CD4-positive, alpha-beta T cell treated with Interleukin-6 at 100 ng/mL for 8 hours (primary cell): ENCODE measurements around the gene SLCO4A1.
A peak's percentile ranks its signal among the peaks of the same experiment; 100 is the strongest.
"Not testable (repeated sequence)": the region's sequence is repeated elsewhere in the genome, so short reads cannot be mapped to it uniquely, and the experiment has no call there.

Experiments used
- DNase-seq: peaks from one replicate; pipeline ENCODE4 v3.0.0-alpha.2; 2020; ENCODE audit warnings: mixed read lengths, low spot score

Gene SLCO4A1

DNA sequence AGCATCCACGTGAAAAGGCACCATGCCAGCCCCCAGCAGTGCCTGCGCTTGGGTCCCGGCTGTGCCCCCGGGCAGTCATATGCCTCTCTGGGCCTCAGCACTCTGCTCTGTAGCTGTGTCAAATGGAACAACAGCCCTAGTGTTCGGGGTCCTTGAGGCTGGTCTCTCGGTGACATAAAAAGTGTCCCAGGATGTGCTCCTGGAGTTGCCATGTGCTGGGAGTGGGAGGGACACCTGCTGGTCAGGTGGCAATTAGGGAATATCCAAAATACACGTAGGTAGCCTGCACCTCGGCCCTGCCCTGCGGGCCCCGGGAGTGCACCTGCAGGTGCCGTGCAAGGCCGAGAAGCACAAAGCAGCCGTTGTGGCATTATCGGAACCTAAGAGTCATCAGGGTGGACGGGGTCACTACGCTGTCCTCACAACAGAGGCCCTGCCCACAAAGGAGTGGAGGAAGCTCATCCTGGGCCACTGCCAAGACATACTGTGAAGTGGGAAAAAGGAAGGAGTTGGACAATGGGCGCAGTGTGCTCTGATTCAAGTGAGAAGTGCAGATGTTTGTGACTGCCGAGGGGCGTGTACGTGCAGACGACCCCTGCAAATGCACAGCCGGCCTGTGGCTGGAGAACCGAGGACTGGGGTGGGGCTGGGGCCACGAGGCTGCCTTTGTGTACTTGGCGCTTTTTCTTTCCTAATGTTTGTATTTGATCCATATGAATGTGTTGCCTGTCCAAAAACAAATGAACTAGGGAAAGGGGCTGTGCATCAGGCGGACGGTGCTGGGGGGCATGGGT, 24.6 kb downstream of the SLCO4A1 start:
- DNase-seq = no peak

DNA sequence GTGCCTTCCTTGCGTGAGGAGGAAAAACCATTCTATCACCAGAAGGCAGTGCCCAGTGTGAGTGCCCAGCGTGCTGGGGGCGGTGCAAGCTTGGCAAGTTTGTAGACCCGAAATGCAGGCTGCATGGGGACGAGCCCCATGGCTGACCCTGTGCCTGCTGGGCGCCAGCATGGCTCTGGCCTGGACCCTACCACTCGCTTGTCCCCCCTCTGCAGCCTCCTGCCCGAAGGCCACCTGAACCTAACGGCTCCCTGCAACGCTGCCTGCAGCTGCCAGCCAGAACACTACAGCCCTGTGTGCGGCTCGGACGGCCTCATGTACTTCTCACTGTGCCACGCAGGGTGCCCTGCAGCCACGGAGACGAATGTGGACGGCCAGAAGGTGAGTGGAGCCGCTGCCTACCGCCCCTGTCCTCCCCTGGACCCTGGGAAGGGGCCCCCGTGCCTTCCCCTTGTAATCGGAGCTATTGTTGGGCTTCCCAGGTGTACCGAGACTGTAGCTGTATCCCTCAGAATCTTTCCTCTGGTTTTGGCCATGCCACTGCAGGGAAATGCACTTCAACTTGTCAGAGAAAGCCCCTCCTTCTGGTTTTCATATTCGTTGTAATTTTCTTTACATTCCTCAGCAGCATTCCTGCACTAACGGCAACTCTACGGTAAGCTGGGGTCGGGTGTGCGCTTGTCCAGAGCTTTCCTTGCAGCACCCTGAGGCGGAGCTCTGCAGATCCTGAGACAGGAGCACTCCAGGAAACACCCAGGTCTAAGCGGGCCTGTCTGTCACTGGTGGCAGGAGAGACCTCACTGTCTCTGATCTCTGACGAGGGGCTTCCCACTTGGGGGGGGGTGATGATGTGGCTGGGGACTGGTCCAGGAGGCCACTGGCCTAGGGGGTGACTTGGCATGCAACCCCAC, 25.5 kb downstream of the SLCO4A1 start:
- no peak for DNase-seq

DNA sequence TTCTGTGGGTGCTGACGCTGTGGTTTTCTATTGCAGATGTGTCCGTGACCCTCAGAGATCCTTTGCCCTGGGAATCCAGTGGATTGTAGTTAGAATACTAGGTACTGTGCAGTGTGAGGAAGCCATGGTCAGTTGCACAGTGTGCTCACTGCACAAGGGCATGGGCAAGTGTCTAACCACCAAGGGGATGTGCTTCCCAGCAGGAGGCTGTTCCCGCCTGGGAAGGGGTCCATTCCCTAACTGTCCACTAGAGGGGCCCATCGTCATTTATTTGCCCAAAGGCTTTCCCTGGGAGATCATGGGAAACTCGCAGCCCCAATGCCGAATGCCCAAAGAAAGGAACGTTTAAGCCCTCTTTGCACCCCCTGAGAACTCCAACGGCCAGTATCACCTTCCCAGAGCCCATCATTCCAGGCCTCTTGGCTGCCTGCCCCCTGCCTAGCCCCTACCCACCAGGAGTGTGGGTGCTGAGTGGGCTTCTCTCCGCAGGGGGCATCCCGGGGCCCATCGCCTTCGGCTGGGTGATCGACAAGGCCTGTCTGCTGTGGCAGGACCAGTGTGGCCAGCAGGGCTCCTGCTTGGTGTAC, 26.2 kb downstream of the SLCO4A1 start:
- peak; percentile 42 for DNase-seq

DNA sequence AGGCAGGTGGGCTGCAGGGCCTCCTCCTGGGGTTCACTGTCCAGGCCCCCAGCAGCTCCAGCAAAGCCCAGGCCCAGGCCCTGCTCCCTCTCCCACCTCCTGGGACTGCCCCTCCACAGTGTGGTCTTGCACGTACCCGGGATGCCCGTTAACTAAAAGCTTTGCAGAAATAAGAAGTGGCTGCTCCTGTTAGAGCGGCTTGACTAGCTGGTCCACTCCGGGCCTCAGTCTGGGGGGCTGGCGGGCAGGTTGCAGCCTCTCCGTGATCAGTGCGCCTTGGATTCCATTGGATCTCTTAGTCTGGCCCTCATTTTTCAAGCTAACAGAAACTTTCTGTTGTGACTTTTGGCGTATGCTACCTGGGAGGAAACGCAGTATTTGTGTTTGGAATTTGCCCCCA, 26.9 kb downstream of the SLCO4A1 start:
- DNase-seq = no peak

DNA sequence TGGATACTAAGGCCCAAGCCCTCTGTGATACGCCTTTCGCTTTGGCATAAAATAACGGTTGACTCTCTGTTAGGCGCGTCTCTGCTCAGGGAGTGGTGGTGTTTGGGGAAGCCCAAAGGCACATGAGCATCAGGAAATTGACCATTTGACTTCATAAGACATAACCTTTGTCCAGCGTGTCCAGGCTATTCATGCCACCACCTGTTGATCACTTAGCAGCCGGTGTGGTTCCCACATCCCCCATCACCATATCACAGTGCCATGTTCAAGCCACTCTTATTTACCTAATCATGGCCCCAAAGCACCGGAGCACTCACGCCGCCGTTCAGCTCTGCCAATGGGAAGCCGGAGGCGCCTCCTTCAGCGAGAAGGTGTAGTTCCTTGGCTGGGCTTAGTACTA, 27.9 kb downstream of the SLCO4A1 start:
- no peak for DNase-seq

DNA sequence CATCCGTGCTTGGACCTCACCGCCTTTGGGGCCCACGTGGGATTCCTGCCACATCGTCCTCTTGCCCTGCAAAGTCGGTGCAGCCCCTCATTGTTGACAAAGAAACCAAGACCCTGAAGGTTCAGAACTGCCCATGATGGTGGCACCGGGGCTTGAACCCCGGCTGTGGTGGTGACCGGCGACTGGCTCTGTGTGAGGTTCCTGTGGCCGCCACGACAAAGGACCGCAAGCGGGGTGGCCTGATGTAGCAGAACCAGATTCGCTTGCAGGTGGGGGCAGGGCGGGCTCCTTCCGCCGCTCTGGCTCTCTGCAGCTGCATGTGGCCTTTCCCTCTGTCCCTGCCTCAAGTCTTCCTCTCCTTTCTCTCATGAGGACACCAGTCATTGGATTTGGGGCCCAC, 28.7 kb downstream of the SLCO4A1 start:
- no peak for DNase-seq

DNA sequence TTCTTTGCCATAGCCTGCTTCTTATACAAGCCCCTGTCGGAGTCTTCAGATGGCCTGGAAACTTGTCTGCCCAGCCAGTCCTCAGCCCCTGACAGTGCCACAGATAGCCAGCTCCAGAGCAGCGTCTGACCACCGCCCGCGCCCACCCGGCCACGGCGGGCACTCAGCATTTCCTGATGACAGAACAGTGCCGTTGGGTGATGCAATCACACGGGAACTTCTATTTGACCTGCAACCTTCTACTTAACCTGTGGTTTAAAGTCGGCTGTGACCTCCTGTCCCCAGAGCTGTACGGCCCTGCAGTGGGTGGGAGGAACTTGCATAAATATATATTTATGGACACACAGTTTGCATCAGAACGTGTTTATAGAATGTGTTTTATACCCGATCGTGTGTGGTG, 29.5 kb downstream of the SLCO4A1 start:
- DNase-seq = no peak

DNA sequence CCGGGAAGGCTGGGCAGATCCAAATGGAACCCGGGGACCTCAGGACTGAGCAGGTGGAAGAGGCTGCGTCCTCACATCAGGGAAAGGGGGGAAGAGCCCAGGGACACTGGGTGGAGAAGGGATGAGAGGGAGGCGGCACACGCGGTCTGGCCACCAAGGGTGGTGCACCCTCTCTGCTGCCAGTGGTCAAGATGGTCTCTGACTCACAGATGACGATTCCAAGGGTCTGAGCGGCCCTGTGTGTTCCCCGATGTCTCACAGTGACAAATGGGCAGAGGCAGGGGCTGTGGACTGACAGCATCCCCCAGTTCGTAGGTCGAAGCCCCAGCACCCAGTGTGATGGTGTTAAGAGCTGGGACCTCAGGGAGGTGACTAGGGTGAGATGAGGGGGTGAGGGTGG, 32.1 kb downstream of the SLCO4A1 start:
- DNase-seq = no peak

DNA sequence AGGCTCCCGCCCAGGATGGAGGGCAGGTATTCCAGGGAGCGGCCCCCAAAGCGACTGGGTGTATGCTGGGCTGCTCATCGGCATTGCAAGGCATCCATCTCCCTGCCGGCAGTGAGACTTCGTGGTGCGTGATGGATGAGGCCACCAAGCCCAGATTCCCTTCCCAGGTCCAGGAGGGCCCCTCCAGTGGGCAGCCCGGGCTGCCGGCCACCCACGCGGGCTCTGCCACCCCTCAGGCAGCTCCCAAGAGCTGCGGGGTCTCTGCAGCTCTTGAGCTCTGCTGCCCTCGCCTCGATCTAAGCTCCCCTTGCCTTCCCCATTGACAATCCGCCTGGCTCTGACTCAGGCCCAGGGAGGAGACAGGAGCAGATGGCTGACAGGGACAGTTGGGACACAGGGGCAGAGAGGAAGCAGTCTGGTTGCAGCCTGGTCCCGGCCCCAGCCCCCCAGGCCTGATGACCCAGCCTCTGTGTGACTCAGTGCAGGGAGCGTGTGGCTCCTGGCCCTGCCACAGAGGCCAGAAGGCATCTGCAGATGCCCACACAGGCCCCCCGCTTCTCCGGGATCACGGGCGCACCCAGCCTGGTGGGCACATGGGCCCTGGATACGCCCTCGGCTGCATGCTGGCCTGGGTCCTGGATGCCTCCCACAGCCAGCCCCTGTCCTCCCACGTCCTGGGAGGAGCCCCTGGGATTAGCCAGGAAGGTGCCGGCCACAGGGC, 33.0 kb downstream of the SLCO4A1 start:
- DNase-seq = no peak

DNA sequence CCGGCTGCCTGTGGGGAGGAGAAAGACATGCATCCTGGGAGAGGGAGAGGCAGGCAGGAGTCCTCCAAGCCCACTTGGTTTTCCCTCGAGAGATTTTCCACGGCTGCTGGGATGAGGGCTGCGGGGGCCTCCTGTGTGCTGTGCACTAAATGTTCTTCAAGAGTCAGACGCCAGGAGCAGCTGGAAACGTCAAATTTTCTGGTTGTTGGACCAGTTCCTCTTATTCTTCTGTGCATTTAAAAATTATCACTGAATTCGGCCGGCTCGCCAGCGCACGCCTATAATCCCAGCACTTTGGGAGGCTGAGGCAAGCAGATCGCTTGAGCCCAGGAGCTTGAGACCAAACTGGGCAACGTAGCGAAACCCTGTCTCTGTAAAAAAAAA, 33.6 kb downstream of the SLCO4A1 start:
- DNase-seq = no peak

DNA sequence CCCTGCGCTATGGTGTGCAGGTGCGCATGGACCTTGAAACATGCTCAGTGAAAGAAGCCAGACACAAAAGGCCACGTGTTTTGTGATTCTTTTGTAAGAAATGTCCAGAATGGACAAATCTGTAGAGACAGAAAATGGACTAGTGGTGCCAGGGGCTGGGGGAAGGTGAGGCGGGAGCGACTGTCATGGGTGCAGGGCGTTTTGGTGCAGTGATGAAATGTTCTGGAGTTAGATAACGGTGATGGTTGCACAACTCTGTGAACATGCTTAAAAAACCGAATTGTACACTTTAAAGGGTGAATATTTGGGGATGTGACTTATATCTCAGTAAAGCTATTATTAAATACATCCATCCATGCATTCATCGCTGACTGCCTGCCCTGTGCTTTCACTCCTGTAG, 34.7 kb downstream of the SLCO4A1 start:
- no peak for DNase-seq

DNA sequence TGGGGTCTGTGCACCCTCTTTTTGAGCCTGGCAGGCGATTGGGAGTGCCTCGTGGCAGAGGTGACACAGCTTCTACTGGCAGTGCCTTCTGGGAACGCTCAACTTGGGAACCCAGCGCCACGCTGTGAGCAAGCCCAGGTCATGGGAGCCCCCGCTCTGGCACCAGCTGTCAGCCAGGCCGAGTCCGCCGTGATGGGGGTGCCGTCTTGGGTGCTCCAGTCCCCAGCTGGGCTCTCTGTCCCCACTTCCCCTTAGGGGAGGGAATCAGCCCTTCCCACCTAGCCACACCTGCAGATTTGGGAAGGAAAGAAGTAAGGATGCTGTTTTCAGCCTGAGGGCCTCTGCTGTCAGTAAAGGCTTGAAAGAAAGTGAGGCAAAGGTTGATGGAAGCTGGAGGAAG, 35.4 kb downstream of the SLCO4A1 start:
- DNase-seq = no peak

DNA sequence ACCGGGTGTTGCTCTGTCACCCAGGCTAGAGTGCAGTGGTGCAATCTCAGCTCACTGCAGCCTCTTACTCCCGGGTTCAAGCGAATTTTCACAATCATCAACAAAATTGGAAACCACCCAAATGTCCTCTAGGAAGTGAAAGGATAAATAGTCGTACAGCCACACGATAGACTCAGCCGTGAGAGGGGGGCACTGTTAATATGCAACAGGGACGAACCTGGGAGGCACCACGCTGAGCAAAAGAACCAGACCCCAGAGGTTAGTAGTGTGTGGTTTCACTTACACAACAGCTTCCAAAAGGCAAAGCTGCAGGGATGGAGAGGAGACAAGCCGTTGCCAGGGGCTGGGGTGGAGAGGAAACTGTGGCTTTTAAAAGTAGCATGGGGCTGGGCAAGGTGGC, 36.2 kb downstream of the SLCO4A1 start:
- no peak for DNase-seq

DNA sequence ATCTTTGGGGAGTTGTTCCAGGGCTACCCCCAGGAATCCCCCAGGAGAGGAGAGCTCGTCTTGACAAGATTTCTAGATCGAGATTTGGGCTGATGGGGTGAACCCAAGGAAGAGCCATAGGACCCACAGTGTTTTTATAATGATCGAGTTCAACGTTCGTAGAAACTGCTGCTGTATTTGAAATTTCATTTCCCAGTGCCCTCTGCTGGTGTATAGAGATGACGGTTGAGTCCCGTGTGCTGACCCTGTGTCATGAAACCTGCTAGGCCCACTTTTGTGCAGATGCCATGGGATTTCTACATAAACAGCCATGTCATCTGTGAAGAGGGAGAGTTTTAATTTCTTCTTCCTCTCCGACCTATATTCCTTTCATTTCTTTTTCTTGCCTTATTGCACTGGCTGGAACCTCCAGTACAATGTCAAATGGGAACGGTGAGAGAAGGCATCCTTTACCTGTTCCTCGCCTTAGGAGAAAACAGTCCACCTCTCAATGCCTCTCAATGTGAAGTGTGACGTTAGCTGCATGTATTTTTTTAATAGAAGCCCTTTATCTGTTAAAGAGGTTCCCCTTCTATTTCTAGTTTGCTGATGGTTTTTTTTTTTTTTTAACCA, 37.8 kb downstream of the SLCO4A1 start:
- no peak for DNase-seq

DNA sequence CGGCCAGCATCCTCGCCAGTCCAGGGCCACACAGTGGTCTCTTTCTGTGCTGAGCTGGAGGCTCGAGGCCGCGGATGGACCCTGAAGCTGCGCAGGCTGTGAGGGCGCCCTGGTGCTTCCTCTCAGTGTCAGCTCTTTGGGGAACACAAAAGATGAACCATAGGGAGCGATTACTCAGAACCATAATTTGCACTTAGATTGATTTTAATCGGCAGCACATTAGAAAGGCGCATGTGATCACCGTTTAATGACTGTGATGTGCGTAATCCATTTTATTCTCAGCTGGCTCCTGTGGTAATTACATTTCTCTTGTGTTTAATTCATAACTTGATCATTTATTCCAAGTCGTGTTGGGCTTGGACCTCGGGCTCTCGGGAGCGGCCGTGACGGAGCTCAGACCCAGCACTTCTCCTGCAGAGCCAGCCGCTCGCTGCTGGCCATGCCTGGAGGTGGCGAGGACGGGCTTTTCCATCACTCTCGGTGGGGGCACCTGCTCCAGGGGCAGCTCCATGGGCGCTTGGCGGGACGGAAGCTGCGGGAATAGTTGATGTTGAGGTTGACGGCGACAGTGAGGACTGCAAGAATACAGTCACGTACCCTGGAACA, 40.7 kb downstream of the SLCO4A1 start:
- DNase-seq = no peak

DNA sequence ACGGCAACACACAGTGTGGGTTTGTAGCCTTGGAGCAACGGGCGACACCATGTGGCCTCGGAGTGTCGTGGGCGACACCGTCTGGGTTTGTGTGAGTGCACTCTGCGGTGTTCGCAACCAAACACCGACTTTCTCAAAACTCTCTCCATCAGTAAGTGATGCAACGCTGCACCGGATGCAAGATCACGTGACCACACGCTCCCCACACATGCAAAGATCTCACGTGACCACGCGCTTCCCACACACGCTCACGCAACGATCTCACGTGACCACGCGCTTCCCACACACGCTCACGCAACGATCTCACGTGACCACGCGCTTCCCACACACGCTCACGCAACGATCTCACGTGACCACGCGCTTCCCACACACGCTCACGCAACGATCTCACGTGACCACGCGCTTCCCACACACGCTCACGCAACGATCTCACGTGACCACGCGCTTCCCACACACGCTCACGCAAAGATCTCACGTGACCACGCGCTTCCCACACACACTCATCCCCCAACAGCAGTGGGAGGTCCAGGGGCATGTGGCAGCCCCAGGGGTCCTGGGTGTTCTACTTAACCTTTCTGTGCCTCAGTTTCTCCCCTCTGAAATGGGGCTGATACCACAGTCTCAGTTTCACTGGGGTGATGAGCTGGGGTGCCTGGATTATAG, 41.5 kb downstream of the SLCO4A1 start:
- DNase-seq = not testable (repeated sequence)

DNA sequence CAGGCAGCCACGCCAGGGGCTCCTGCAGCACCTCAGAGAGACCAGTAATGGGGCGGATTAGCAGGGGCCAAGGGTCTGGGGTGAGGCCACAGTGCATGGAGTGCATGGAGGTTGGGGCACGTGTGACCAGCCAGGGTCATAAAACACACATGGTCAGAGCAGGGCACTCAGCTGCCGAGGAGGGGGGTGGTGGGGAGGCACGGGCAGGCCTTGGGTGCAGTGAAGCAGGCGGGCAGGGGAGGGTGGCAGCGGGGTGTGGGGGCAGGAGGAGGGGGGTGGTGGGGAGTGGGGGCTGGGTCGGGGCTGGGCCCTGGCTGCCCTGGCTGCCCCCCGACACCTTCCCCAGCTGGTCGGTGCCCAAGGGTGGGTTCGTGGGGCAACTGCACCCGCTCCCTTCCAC, 42.7 kb downstream of the SLCO4A1 start:
- DNase-seq = no peak

DNA sequence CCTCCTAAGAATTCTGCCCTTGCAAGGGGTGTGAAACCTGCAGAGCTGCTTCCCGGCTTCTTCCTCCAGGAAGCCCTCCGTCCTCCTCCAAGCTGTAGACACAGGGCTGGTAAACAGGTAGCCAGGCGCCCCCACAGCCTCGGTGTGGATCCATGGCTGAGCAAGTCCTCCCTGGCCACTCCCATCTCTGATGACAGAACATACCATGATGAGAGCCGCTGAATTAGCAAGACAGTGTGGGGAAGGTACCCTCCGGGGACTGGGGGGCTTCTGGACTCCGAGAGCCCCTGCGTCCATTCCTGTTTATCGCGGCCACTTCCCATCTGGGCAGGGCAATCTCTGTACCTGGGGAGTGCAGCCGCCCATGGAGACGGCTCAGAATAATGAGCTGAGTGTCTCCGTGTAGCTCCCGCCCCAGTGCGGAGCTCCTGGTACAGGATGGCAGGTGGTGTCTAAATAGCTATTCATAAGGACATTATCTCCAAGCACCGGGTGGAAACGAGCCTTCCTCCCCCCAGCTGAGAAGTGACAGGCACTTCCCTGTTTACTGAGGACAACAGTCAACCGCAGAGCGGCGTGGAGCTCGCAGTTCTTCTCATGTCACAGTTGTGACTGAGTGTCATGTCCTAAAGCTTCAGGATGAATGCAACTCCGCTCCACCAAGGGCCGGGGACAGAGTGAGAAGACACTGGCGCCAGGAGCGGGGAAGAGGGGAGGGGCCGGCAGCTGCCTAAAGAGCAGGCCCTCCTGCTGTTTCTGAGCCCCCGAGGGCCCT, 43.7 kb downstream of the SLCO4A1 start:
- DNase-seq = peak; percentile 25

DNA sequence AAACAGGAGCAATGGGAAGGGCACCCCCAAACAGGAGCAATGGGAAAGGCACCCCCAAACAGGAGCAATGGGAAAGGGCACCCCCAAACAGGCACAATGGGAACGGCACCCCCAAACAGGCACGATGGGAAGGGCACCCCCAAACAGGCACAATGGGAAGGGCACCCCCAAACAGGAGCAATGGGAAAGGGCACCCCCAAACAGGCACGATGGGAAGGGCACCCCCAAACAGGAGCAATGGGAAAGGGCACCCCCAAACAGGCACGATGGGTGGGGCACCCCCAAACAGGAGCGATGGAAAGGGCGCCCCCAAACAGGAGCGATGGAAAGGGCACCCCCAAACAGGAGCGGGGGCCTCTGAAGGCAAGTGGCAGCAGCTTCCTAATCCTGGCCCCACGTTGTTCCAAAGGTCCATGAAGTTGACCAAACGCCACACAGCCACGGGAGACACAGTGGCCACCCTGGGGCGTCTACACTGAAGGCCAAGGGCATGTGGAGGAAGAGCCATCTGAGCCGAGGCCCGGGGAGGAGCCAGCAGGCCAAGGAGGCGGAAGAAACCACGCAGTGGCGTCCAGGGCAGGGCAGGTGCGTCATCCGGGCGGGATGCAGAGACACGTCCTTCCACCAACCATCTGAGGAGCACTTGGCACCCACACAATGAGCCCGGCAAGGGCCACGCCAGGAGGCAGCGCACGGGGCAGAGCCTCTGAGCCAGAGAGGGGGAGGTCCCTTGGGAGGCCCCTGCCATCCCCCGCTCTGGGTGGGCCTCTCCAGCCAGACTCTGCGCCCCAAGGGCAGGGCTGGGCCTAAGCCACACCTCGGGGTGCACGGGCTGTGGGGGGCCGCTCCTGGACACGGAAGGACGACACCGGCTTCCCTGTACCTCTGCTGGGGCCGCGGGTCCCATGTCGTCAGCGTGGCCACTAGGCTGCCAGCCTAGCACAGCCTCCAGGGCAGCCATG, 44.8 kb downstream of the SLCO4A1 start:
- DNase-seq = no peak
